Suprapubic skin (tissue), 3 donors: ENCODE data around the gene DOK6.

Experiments
- POLR2A ChIP-seq, 2 donors: fragments of 450-650 bp; IDR thresholded peaks; one replicate each; pipeline ENCODE4 v1.6.1; 2017; ENCODE audit warnings: antibody characterized with exemption in 2 of 2, mild to moderate bottlenecking in 2 of 2, moderate library complexity in 2 of 2
- TF ChIP-seq, protein P1 (sequence below), 2 donors: fragments of 200-600 bp in 1 of 2; fragments of 450-650 bp in 1 of 2; sonication (generic) in 1 of 2; IDR thresholded peaks; one replicate each; pipeline ENCODE4 v1.5.1; 2016 to 2019; ENCODE audit warnings: antibody characterized with exemption in 2 of 2, mild to moderate bottlenecking in 1 of 2, moderate library complexity in 1 of 2

DNA sequence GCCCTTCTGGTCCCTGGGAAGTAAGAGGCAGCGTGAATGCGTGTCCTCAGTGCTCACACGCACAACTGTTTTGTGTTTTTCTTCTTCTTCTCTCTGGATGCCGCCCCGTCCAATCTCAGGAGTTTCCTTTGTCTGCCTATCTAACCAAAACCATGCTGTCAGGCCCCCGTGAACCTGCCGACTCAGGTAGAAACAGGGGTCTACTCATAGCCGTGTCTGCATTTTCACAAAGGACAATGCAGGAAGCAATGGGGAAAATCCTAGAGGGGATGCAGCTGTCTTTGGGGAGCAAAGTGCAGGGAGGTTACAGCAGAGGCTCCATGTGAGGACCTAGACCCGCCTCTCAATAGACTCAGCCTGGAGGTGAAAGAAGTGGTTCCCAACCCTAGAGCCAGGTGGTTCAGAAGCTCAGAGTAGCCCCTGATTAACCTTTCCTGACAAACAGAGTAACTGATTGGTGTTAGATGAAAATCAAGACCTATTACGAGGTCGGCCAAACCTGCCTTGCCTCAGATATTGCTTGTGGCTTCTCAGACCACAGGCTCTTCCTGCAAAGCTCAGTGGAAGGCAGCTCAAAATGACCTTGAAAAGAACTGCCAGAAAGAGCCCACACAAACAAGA is 497.7 kb downstream of the DOK6 start:
- no peak for TF ChIP-seq POLR2A (IDR thresholded peaks at IDR 0.05)
- TF ChIP-seq, protein P1, sequence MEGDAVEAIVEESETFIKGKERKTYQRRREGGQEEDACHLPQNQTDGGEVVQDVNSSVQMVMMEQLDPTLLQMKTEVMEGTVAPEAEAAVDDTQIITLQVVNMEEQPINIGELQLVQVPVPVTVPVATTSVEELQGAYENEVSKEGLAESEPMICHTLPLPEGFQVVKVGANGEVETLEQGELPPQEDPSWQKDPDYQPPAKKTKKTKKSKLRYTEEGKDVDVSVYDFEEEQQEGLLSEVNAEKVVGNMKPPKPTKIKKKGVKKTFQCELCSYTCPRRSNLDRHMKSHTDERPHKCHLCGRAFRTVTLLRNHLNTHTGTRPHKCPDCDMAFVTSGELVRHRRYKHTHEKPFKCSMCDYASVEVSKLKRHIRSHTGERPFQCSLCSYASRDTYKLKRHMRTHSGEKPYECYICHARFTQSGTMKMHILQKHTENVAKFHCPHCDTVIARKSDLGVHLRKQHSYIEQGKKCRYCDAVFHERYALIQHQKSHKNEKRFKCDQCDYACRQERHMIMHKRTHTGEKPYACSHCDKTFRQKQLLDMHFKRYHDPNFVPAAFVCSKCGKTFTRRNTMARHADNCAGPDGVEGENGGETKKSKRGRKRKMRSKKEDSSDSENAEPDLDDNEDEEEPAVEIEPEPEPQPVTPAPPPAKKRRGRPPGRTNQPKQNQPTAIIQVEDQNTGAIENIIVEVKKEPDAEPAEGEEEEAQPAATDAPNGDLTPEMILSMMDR (IDR thresholded peaks at IDR 0.05) = no peak
